ENCODE measurements around the gene NRAP. TPM values are rescaled to one million over a fixed set of nuclear protein-coding genes. Genes with fewer than 3 reads are reported as not detected.

NRAP gene
- total RNA-seq, 1 experiment from 2014 or later: not detected

- no peaks in the 10 kb centered on the region for H3K79me2 ChIP-seq (ENCODE audit: low read depth)
- H3K36me3 ChIP-seq (ENCODE audit: low read depth): no peaks in the 10 kb centered on the region
- ChIA-PET POLR2A (ENCODE audit: unreplicated experiment) (no interaction called here), CTCF (no interaction called here)
- H4K20me1 ChIP-seq (ENCODE audit: insufficient read depth): no peaks in the 10 kb centered on the region
- no peak overlapping the region for H3K4me3 ChIP-seq
- H3F3A ChIP-seq (ENCODE audit: insufficient read depth, low read depth): no peaks in the 10 kb centered on the region
- H3K4me1 ChIP-seq (replicated peaks; ENCODE audit: insufficient read depth): no peaks in the 10 kb centered on the region
- no peak overlapping the region for H3K4me2 ChIP-seq
- intact Hi-C loops (cut with micrococcal nuclease; ENCODE audit: unreplicated experiment): no loop called here
- H3K27ac ChIP-seq: no peak overlapping the region
- TF ChIP-seq EZH2 (IDR thresholded peaks at IDR 0.05; ENCODE audit: low read depth): no peak
- TF ChIP-seq, protein P1, sequence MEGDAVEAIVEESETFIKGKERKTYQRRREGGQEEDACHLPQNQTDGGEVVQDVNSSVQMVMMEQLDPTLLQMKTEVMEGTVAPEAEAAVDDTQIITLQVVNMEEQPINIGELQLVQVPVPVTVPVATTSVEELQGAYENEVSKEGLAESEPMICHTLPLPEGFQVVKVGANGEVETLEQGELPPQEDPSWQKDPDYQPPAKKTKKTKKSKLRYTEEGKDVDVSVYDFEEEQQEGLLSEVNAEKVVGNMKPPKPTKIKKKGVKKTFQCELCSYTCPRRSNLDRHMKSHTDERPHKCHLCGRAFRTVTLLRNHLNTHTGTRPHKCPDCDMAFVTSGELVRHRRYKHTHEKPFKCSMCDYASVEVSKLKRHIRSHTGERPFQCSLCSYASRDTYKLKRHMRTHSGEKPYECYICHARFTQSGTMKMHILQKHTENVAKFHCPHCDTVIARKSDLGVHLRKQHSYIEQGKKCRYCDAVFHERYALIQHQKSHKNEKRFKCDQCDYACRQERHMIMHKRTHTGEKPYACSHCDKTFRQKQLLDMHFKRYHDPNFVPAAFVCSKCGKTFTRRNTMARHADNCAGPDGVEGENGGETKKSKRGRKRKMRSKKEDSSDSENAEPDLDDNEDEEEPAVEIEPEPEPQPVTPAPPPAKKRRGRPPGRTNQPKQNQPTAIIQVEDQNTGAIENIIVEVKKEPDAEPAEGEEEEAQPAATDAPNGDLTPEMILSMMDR (conservative IDR thresholded peaks at IDR 0.05): no peak
- no peak for DNase-seq
- no peaks in the 10 kb centered on the region; the same call in 1 of the 2 replicates for H3K27me3 ChIP-seq (ENCODE audit: insufficient read depth, low read depth)
- H3K9me3 ChIP-seq (ENCODE audit: insufficient read depth, low read depth): no peaks in the 10 kb centered on the region
- no peak overlapping the region for H2AFZ ChIP-seq
- H3K9me2 ChIP-seq (ENCODE audit: insufficient read depth): no peaks in the 10 kb centered on the region
- BruUV-seq (replicated peaks): no TSS peak
Observed at GRCh38 chr10:113576852-113577251, 87.0 kb downstream of the NRAP start.

GRCh38 chr10:113573368-113573767 lies 90.5 kb downstream of the NRAP start:
- intact Hi-C loops (cut with micrococcal nuclease; ENCODE audit: unreplicated experiment): no loop called here
- ChIA-PET CTCF (no interaction called here), POLR2A (ENCODE audit: unreplicated experiment) (no interaction called here)
- Histone ChIP-seq H3K79me2 (ENCODE audit: low read depth) (no peaks in the 10 kb centered on the region), H3K4me3 (no peak overlapping the region), H3F3A (ENCODE audit: insufficient read depth, low read depth) (no peaks in the 10 kb centered on the region), H2AFZ (no peak overlapping the region), H3K9me2 (ENCODE audit: insufficient read depth) (no peaks in the 10 kb centered on the region), H3K27me3 (ENCODE audit: insufficient read depth, low read depth) (no peaks in the 10 kb centered on the region; the same call in 1 of the 2 replicates), H3K4me1 (replicated peaks; ENCODE audit: insufficient read depth) (no peaks in the 10 kb centered on the region), H3K4me2 (no peak overlapping the region), H3K27ac (no peak overlapping the region), H3K9me3 (ENCODE audit: insufficient read depth, low read depth) (no peaks in the 10 kb centered on the region), H3K36me3 (ENCODE audit: low read depth) (no peaks in the 10 kb centered on the region), H4K20me1 (ENCODE audit: insufficient read depth) (no peaks in the 10 kb centered on the region)
- DNase-seq: no peak
- TF ChIP-seq, protein P1 (conservative IDR thresholded peaks at IDR 0.05): no peak
- TF ChIP-seq EZH2 (IDR thresholded peaks at IDR 0.05; ENCODE audit: low read depth): no peak
- BruUV-seq (replicated peaks): no TSS peak

DNA sequence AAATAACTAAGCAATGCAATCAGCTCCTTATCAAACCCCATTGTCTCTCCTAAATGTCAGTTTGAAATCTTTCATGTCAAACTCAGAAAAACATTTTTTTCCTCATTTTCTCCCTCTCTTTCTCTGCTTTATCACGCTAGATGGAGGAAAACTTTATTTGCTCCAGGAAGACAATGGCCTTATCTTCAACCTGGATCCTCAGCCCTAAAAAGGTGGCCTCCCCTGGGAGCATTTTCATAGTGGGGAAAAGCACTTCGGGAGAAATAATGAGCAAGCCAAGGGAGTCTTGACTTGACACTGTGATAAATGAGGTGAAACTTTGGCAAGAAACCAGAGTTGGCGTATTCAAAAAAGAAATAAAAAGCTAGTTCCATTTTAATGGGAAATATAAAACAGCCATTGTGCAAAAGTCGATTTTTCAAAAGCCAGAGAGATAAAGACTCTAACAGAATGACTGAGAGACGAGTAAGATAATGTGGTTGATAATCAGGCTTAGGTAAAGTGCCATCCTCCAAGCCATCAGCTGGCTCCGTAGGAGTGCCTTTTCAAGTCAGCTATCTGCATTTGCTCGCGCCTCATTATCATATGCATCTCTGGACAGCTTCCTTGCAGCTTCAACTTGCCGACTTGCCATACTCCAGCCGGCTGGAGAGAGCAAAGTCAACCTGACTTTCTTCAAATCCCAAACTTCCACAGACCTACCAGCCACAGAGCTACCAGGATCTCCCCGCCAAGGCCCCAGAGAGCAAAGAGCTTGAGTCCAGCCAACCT lies 91.1 kb downstream of the NRAP start:
- H3K36me3 ChIP-seq (ENCODE audit: low read depth): no peaks in the 10 kb centered on the region
- no peak overlapping the region for H3K4me3 ChIP-seq
- no peaks in the 10 kb centered on the region for H3K4me1 ChIP-seq (replicated peaks; ENCODE audit: insufficient read depth)
- no peaks in the 10 kb centered on the region for H4K20me1 ChIP-seq (ENCODE audit: insufficient read depth)
- H2AFZ ChIP-seq: no peak overlapping the region
- H3K9me2 ChIP-seq (ENCODE audit: insufficient read depth): no peaks in the 10 kb centered on the region
- no peak for DNase-seq
- no peaks in the 10 kb centered on the region for H3F3A ChIP-seq (ENCODE audit: insufficient read depth, low read depth)
- H3K27me3 ChIP-seq (ENCODE audit: insufficient read depth, low read depth): no peaks in the 10 kb centered on the region; the same call in 1 of the 2 replicates
- no peaks in the 10 kb centered on the region for H3K9me3 ChIP-seq (ENCODE audit: insufficient read depth, low read depth)
- H3K4me2 ChIP-seq: no peak overlapping the region
- ChIA-PET POLR2A (ENCODE audit: unreplicated experiment) (no interaction called here), CTCF (no interaction called here)
- H3K27ac ChIP-seq: no peak overlapping the region
- no peak for TF ChIP-seq EZH2 (IDR thresholded peaks at IDR 0.05; ENCODE audit: low read depth)
- TF ChIP-seq, protein P1 (conservative IDR thresholded peaks at IDR 0.05): no peak
- BruUV-seq (replicated peaks): no TSS peak
- intact Hi-C loops (cut with micrococcal nuclease; ENCODE audit: unreplicated experiment): no loop called here
- H3K79me2 ChIP-seq (ENCODE audit: low read depth): no peaks in the 10 kb centered on the region
